Measurements from ENCODE around the gene HMG20A.

The HMG20A gene

DNA sequence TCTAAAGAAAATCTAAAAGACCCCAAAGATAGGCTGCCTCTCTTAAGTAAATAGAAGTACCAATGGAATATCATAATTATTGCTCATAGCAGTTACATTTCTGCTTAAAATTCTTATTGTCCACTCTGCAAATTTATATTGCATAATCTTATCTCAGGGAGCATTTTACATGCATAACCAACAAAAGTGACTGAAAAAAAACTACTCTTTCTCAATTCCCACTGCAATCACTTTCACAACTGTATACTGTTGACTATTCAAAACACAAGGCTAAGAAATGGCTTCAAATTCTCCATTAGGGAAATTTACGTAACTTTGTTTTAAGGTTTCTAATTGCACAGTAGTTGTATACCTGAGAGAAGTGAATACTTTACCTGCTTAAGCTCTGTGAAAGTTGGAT, 56.3 kb downstream of the HMG20A start:
- no peak for DNase-seq (ENCODE audit: low spot score)

DNA sequence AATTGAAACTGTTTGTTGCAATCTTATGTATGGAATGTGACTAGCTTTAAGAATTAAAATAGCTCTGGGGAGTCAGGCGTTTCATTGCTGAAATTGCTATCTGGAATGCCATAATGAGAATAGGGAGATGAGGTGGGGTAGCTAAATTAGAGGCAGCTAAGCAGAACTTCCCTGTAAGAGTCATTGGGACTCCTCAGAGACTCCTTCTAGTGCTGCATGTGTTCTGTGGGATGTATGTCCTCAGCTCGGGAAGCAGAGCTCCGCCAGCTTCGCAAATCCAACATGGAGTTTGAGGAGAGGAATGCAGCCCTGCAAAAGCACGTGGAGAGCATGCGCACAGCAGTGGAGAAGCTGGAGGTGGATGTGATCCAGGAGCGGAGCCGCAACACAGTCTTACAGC, 57.4 kb downstream of the HMG20A start:
- no peak for DNase-seq (ENCODE audit: low spot score)

DNA sequence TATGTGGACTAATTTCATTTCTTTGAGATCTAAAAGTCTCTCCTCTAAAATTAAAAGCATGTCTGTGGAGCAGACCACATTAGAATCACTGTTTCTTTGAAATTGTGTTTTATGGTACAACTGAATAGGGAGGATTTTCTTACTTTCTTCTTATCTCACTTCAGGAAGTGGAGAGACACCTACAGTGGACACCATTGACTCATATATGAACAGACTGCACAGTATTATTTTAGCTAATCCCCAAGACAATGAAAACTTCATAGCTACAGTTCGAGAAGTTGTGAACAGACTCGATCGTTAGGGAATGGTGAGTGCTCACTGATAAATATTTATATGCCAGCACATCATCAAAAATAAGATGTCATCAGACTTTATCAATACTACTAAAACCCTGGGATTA, 58.3 kb downstream of the HMG20A start:
- DNase-seq (ENCODE audit: low spot score), result no peak

DNA sequence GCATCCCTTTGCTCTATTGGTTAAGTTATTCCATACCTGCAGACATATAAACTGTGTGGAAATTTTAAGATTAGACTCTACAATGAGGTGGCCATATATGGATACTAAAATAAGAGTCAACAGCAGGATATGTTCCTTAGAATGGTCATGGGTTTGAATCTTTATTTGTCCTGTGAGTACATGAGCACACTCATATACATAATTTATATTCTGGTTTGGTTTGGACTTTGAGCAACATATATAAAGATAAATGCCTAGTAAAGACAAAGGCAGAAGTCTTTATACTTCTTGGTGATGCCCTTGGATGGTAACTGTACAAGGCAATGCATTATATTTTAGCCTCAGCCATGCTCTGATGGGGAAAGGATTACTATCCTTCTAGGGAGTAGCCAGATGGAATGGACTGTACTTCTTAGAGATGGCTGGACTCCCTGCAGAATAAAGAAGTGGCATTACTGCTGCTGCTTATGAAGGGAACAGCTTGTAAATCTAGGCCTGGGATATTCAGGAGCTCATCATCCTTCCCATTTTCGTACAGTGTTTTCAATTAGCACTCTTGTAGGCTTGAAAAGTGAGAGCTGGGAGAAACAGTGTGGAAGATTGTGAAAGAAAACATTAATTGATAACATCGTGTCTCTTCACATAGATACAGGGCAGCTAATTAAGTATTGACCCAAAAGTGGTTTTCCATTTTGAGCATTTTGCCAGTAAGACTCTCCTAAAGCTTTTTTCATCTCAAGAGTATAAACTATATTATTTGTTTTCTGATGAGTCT, 60.4 kb downstream of the HMG20A start:
- no peak for DNase-seq (ENCODE audit: low spot score)

DNA sequence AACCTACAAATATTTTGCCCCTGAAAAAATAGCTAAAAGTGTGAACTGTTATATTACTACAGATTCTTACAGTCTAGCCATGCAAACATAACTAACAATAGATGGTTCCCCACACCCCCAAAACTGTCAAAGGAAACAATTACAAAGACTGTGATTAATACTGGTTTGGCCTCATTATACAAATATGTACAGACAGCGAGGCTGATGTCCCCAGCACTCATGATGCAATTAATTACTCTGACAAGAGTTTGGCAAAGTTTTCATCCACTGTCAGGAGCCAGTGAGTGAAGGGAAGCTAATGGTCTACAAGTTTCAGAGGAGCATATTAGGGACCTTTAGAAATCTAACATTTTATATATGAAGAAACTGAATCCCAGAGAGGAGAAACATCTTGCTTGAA, 61.0 kb downstream of the HMG20A start:
- peak; percentile 45 for DNase-seq (ENCODE audit: low spot score)

DNA sequence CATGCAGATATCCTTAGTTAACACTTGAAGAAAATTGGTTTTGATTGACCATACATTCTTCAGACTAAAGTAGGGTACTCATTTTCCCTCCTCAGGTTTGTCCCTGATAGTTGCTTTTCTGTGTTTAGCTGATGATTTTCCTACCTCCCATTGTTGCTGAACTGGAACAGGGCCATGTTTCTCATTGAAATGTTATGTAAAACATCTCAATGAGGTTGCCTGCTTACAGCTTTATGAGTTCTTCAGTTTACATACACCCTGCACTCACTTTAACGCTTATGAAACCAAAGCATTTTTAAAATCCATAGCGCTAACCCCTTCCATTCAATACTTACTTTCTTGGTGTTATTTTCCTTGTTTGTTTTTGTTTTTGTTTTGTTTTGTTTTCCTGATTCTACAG, 61.9 kb downstream of the HMG20A start:
- DNase-seq (ENCODE audit: low spot score), result peak; percentile 15

DNA sequence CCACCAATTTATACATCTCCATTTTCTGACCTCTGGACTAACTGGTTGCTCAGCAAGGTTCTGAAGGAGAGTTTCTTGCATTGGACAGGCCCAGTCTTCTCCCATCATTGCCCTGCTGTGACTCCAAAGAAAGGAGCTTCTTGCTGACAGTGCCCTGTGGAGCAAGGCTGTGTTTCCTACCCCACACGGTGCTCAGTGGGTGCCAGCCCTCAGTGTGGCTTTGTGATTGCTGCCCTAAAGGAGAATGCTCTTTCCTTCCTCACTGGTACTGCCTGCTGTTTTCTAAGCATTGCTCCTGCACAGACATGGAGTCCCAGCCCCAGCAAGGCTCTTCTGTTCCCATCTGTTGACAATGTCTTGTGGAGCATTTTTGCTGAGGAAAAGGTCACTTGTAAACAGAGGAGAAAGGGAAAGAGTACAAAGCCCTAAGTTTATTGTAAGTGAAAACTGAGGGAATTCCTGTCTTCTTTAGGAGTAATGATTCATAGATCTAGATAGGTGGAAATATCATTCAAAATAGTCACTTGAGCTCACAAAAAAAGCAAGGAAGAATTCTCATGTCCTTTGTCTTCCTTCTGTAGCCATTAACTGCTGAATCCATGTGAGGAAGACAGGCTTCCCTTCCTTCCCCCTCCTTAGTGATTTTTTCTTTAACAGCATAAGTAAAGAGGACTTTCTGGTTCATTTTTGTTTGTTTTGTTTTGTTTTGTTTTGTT, 62.9 kb downstream of the HMG20A start:
- no peak for DNase-seq (ENCODE audit: low spot score)

DNA sequence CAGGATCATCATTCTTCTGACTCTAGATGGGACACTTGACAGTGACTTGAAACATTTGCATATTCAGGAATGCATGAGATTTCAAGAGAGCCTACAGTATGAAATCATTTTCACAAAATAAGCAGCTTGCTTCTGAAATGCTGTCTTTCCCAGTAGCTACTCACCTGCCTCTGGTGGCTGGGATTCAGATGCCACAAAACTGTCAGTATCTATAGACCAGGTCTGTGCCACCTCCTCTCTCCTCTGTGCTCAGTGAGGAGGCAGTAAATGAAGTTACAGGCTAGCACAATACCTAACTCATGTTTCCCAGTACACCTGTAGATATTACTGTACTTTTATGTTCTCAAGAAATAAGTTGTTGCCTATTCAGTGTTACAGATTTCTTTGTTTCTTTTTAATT, 64.3 kb downstream of the HMG20A start:
- no peak for DNase-seq (ENCODE audit: low spot score)

DNA sequence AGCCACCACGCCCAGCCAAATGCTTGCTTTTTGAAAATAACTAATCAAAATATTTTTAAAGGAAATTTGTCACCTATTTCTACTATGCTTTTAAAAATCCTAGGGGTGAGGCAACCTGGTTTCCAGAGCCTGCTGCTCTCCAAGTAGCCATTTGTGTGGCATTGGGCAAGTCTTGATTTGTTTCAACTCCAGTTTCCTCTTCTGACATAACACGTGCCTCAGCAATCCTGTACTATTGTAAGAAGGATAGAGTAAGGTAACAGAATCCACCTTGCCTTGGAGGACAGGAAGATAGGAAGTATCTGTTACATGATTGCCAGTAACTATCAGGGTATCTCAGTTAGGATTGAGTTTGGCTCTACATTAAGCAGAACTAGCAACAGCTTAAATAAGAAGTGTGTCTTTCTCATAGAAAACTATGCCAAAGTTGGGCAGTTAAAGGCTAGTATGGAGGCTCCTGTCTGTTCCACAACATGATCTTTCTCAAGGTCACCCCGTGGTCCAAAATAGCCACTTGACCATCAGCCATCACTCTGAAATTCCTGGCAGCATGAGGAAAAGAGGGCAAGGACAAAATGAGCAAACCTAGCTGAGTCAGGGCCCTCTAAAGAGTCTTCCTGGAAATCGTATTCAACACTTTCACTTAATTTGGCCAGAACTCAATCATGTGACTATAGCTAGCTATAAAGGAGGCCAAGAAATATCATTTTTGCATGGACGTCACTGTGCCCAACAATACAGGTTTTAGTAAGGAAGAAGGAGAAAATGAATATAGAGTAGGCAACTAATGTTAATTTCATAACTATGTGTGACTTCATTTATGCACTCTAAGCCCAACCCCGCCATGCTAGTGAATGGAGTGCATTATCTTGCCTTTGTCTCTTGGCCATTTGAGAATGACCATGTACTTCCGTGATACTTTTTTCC, 66.1 kb downstream of the HMG20A start:
- DNase-seq (ENCODE audit: low spot score), result no peak

DNA sequence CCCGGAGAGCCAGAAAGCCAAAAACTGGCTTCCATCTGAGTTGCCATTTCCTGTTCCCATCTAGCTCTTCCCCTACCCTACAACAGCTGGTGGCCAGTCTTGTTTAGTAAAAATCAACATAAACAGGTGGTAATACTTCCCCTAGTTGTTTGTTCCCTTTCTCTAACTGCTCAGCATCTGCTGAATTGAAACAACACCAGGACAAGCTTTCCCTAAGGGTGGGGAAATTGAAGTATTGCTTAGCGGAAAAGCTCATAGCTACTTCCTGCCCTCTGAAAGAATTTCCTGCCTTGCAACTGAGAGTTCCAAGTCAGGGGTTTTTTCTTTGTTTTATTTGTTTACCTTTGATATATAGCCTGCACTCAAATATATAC, 66.8 kb downstream of the HMG20A start:
- DNase-seq (ENCODE audit: low spot score), result no peak

DNA sequence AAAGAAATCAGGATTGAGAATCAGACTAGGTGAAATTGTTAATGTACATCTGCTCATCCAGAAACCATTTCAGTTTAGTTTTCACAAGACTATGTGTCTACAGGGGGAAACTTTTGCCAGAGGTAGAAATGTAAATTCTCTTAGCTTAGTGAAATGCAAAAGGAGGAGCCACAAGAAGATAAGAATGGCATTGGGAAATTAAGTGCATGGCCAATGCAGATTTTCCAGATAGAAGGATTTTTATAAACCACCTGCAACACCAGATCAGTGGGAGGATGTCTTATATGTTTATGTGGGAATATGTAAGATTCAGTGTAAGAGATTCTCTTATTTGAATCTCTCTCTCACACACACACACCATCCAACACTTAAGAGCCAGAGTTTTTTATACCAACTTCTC, 67.2 kb downstream of the HMG20A start:
- DNase-seq (ENCODE audit: low spot score), result no peak

DNA sequence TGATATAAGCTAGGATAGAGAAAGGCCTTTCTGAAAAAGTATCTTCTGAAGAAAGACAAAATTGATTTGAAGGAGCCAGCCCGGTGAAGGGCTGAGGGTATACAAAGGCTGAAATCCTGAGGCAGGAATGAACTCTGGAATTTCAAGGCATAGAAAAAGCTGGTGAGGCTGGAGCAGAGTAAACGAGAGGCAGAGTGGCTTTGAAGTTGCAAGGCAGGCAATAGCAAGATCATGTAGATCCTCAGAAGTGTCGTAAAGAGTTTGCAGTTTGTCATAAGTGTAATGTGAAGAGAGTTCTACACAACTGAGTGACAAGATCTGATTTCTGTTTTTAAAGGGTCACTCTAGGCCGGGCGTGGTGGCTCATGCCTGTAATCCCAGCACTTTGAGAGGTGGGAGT, 69.0 kb downstream of the HMG20A start:
- no peak for DNase-seq (ENCODE audit: low spot score)

DNA sequence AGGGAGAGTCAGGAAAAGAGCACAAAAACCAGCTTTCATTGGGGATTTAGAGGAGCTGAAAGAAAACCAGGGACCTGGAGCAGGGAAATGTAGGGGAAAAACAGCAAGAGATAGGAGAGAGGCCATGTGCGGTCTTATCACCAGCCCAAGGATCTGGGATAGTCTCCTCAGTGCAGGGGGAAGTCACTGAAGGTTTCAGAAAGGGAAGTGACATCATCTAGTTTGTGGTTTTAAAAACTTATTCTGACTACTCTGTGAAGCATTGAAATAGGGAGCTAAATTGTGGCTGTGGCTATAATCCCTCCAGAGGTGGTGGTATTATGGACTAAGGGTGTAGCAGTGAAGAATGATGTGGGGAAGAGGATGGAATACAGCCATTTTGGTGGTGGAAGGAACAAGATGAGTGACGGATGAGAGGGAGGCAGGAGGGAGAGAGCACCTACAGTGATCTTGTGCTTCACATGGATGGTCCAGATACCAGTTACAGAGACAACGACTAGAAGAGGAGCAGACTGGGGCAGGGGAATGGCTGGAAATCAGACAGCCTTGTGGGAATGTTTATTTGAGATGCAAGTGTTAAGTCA, 72.7 kb downstream of the HMG20A start:
- no peak for DNase-seq (ENCODE audit: low spot score)

DNA sequence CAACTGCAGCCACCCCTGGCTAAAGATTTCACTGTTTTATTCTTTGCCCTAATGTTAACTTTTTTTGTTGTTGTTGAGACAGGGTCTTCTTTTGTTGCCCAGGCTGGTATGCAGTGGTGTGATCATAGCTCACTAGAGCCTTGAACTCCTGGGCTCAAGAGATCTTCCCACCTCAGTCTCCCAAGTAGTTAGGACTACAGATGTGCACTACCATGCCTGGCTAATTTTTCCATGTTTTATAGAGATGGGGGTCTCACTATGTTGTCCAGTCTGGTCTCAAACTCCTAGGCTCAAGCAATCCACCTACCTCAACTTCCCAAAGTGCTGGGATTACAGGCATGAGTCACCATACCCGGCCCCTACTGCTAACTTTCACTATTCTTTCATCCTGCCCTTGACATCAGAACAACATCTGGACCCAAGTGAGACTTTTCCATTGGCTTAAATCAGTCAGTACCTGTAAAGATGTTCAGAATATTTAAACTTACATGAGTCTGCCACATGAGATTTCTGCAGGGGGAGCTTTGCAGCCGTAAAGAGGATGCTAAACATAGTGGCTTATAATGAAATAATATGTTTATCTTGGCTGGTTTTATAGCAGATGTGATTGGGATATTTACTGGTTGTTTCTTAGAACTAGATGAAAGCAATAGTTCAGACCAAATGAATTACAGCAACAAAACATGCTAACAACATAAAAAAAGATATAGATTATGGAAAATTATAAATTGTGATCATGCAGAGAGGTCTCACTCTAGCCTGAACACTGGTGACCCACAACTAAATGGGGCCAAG, 73.6 kb downstream of the HMG20A start:
- no peak for DNase-seq (ENCODE audit: low spot score)

DNA sequence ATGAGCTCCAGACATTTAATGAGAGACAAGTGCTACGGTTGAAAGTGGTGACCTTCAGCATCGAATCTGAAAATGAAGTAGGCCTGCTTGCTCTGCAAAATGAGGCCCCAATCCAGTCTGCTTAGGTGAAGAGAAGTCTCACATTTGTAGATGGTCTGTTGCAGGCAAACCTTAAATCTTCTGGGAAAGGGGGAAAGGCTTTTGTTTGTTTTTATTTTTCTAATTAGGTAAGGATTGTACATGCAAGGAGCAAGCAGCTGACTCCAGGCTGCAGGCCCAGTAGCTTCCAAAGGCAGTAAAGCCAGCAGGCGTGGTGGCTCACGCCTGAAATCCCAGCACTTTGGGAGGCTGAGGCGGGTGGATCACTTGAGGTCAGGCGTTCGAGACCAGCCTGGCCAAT, 74.3 kb downstream of the HMG20A start:
- no peak for DNase-seq (ENCODE audit: low spot score)

DNA sequence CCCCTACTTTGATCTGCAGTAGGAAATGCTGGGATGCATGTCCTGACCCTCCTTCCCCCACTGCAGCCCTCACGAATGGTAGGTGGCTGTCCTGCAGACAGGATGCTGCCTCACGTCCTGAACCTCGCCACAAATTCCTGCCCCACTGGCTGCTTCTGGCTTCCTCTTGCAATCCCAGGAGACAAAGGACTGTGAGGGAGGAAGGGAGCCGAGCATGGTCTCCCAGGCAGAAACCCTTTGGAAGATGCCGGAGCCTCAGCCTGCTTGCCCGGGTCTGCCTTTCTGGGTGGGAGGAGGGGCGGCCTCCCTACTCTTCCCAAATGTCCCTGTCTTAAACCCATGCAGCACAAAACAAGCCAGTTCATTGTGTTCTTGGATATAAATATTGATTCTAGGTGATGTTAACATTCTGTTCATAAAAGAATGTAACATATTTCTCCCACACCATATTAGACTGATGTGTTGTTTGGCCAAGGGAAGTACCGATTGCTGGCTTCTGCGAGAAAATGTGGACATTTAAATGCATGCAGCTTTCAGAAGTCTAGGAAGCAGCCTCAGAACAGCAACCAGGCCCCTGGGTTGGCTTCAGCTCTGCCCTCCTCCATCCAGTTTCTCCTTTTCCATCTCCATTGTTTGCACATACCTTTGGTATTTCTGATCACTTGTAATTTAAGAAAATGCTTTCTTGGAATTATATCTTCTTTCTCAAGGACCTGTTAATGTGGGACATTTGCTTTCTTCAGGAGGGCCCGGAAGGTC, 75.3 kb downstream of the HMG20A start:
- no peak for DNase-seq (ENCODE audit: low spot score)

DNA sequence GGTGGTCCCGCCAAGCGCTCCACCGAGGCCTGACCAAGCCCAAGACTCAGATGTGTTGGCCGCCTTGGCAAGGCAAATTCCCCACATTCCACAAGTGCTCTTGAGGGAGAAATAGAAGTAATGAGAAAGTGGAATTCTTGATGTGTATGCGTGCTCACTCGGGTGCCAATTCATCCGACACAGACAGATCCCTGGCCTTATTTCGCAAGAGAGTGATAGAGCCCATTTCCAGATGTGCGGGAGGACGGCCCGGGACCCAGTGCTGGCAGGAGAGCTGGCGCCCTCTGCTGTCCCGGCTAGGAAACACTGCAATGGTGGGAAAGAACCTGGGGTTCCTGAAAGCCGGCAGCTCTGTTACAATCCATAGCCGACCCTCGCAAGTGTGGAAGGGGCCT, 76.0 kb downstream of the HMG20A start:
- DNase-seq (ENCODE audit: low spot score), result peak; percentile 76

DNA sequence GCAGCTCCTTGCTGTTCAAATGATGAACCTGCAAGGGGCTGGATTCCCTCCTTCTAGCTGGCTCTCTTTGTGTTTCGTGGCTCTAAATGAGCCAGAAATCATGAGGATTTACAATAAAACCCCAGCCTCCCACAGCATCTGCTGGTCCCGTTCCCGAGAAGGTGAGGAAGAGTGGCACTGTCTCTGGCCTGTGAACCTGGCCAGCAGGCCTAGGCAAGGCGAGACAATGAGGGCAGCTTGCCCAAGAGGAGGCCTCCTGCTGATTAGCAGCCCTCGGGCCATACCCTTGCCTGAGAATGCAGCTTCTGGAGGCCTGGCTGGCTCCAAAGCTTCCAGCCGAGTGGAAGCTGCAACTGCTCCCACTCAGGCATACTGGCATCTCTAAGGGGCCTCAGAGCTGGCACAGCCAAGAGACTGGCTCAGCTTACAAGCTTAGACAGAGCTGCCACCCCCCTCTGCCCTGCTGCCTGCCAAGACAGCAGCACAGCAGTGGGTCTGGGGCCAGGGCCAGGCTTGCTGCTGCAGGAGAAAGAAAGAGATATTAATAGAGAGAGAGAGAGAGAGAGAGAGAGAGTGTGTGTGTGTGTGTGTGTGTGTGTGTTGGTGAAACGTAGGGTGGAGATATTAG, 76.5 kb downstream of the HMG20A start:
- DNase-seq (ENCODE audit: low spot score), result no peak

DNA sequence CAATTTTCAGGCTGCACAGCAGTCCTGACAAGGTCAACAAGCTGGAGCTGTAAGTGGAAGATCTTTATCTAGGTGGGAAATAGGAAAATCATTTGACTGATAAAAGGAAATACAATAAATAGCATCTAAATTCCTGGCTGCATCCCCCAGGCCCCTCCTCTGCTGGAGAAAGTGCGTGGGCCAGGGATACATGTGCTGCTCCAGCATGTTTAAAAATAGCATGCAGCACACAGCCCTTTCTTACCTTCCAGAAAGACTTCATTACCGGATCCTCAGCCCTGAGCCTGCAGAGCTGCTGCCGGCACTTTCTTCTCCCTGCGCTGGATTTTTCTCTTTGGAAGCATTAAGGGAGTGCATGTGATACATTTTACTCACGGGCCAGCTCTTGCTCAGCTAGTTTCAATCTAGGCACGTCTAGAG, 77.3 kb downstream of the HMG20A start:
- no peak for DNase-seq (ENCODE audit: low spot score)

DNA sequence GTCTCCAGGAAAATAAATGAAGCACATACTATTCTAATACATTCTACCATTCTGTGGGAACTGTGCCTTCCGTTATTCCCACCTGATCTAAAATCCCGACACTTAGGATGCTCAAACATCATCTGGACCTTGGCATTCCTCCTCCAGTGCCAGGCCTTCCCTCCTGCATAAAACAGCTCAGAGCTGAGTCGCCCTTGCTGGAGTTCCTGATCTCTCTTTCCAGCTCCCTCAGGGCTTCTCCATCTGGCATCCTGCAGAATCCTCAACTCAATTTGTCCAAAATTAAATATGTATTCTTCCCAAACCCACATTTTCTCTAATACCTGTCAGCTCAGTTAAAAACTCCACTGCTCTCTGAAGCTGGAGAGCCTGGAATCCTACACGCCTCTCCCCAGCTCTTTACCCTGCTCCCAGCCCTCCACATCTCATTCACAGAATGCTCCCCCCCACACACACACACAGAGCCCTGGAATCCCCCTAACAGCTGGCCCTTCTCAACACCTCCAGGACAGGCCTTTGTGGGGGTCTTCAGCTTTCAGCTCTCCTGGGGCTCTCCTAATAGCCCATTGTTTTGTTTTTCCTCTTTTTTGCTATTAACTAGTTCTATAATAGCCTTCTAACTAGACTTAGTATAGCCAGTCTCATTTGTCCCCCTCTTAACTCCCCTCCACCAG, 78.5 kb downstream of the HMG20A start:
- no peak for DNase-seq (ENCODE audit: low spot score)

Data from RKO (cell line).